ENCODE measurements around the gene PIGS.

Gene PIGS

DNA sequence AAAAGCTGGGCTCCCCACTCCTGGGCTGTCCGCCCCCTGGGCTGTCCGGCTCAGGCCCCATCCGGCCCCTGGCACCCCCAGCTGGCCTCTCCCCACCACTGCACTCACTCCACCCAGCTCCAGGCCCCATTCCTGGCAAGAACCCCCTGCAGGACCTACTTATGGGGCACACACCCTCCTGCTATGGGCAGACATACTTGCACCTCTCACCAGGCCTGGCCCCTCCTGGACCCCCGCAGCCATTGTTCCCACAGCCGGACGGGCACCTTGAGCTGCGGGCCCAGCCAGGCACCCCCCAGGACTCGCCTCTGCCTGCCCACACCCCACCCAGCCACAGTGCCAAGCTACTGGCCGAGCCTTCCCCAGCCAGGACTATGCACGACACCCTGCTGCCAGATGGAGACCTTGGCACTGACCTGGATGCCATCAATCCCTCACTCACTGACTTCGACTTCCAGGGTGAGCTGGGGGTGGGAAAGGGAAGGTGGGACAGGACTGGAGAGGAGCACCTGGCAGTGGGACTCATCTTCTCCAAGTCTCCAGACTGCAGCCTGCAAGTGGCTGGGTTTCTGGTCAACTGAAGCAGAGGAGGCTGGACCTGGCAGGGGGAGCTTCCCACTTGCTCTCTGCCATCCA is 36.5 kb downstream of the PIGS start:
- no peak for TF ChIP-seq CTCF (IDR thresholded peaks at IDR 0.05; ENCODE audit: control extremely low read depth, extremely low read depth, low read depth, missing control alignments)
- no peak for DNase-seq (ENCODE audit: extremely low spot score)
- ChIA-PET CTCF (interaction anchor here (1.5 to 15.2 kb wide), 3 partner anchors 8 to 37 kb away, joined by 3 to 260 read pairs (median 83); no protein-coding TSS in a partner anchor), POLR2A (no interaction called here)

GRCh38 chr17:28533091-28533807 is 38.1 kb downstream of the PIGS start:
- DNase-seq (ENCODE audit: extremely low spot score), result no peak
- POLR2A ChIA-PET, result no interaction called here
- TF ChIP-seq CTCF (IDR thresholded peaks at IDR 0.05; ENCODE audit: control extremely low read depth, extremely low read depth, low read depth, missing control alignments), result no peak
- CTCF ChIA-PET, result interaction anchor here (1.5 to 15.2 kb wide), 2 partner anchors 10 to 36 kb away, joined by 3 to 260 read pairs; no protein-coding TSS in a partner anchor

DNA sequence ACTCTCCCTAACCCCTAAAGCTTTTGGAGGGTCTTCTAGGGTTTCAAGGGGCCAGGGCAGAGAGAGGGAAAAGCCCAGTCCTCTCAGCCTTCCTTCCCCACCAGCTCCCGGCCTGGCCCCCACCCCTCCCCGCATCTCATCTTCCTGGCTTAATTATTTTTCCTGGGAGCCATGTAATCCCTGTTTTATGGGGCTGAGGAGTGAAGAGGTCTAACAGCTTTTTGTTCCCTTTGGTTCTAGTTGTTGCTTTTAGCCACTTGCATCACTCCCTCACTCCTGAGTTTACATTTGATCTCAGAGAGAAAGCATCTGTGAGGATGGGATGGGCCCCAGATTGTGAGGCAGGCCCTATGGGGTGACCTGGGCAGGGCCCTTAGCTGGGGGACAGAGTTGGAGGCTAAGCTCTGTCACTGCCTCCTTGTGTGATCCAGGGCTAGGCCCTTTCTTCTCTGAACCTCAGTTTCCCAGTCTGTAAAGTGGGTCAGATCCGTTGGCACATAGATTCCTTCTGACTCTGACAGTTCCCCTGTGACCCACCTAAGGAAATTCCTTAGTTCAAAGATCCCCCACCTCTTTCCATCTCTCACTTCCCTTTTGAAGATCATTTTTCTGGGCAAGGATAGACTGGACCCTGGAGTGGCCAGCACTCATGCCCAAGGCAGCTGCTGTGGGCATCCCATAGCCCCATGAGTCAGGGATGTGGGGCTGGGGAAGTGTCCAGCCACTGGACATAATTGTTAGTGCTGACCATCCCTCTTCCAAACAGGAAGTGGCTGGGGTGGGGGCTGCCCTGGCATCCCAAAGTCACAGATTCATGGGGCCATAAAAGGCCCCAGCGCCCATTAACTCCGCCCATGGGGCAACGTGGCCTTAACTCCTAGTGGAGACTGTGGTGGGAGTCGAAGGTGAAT is 39.0 kb downstream of the PIGS start:
- no peak for TF ChIP-seq CTCF (IDR thresholded peaks at IDR 0.05; ENCODE audit: control extremely low read depth, extremely low read depth, low read depth, missing control alignments)
- ChIA-PET CTCF (interaction anchor here (1.2 to 15.2 kb wide), 3 partner anchors 8 to 35 kb away, joined by 5 to 260 read pairs (median 6); no protein-coding TSS in a partner anchor), POLR2A (no interaction called here)
- no peak for DNase-seq (ENCODE audit: extremely low spot score)

- ChIA-PET CTCF (interaction anchor here (1.2 to 15.2 kb wide), 4 partner anchors 10 to 33 kb away, joined by 5 to 260 read pairs (median 10); no protein-coding TSS in a partner anchor), POLR2A (no interaction called here)
- TF ChIP-seq CTCF (IDR thresholded peaks at IDR 0.05; ENCODE audit: control extremely low read depth, extremely low read depth, low read depth, missing control alignments), result no peak
- no peak for DNase-seq (ENCODE audit: extremely low spot score)
Measured at GRCh38 chr17:28530926-28531325, 40.4 kb downstream of the PIGS start.

GRCh38 chr17:28530250-28530649 is 41.1 kb downstream of the PIGS start:
- no peak for TF ChIP-seq CTCF (IDR thresholded peaks at IDR 0.05; ENCODE audit: control extremely low read depth, extremely low read depth, low read depth, missing control alignments)
- CTCF ChIA-PET, result interaction anchor here (3.8 to 15.2 kb wide), 3 partner anchors 10 to 33 kb away, joined by 15 to 260 read pairs (median 25); no protein-coding TSS in a partner anchor
- no peak for DNase-seq (ENCODE audit: extremely low spot score)
- POLR2A ChIA-PET, result no interaction called here

GRCh38 chr17:28529013-28529400 is 42.3 kb downstream of the PIGS start:
- ChIA-PET POLR2A (no interaction called here), CTCF (interaction anchor here (0.8 to 5.8 kb wide), 6 partner anchors 8 to 40 kb away, joined by 3 to 25 read pairs (median 8); no protein-coding TSS in a partner anchor)
- no peak for TF ChIP-seq CTCF (IDR thresholded peaks at IDR 0.05; ENCODE audit: control extremely low read depth, extremely low read depth, low read depth, missing control alignments)
- no peak for DNase-seq (ENCODE audit: extremely low spot score)
